Stimulated activated CD4-positive, alpha-beta T cell treated with anti-CD3 and anti-CD28 coated beads, Interleukin-12 subunit alpha, Interleukin-12 subunit beta, amount 100 ng/mL, for 24 hours (primary cell): ENCODE measurements around the gene PAFAH1B2.
"Not testable (repeated sequence)": the region's sequence is repeated elsewhere in the genome, so short reads cannot be mapped to it uniquely, and the experiment has no call there.

Experiments
- DNase-seq, 2 experiments: peaks; one replicate each; pipeline ENCODE4 v3.0.0-alpha.2; 2020; ENCODE audit warnings: low read depth in 2 of 2

PAFAH1B2 gene

GRCh38 chr11:117172724-117173421, 28.8 kb downstream of the PAFAH1B2 start:
- no peak for DNase-seq

GRCh38 chr11:117175104-117175503, 31.0 kb downstream of the PAFAH1B2 start:
- DNase-seq: no peak

GRCh38 chr11:117175781-117176180, 31.7 kb downstream of the PAFAH1B2 start:
- DNase-seq: no peak

GRCh38 chr11:117176186-117176585, 32.1 kb downstream of the PAFAH1B2 start:
- no peak for DNase-seq

- no peak for DNase-seq
These were observed 33.6 kb downstream of the PAFAH1B2 start for GRCh38 chr11:117177534-117178209.

GRCh38 chr11:117178210-117179034, 34.3 kb downstream of the PAFAH1B2 start, which contains the start of gene SIDT2:
TSS of gene SIDT2 (plus strand) at chr11:117178743. CDS start at chr11:117179264, 521 bp downstream.
- peak; percentile 80 to 86 for DNase-seq

GRCh38 chr11:117179048-117179999, 35.2 kb downstream of the PAFAH1B2 start:
- peak in 1 of 2 experiments; percentile 28 for DNase-seq

- DNase-seq: no peak
These were observed 35.9 kb downstream of the PAFAH1B2 start for GRCh38 chr11:117180020-117180419.

GRCh38 chr11:117180661-117181585, 36.8 kb downstream of the PAFAH1B2 start:
- DNase-seq: peak; percentile 17 to 46

- no peak for DNase-seq
These were observed 37.8 kb downstream of the PAFAH1B2 start for GRCh38 chr11:117181586-117182550.

GRCh38 chr11:117182551-117182935, 38.5 kb downstream of the PAFAH1B2 start:
- DNase-seq: no peak

GRCh38 chr11:117183178-117183577, 39.1 kb downstream of the PAFAH1B2 start:
- DNase-seq: not testable (repeated sequence)

- no peak for DNase-seq
These were observed 39.8 kb downstream of the PAFAH1B2 start for GRCh38 chr11:117183724-117184349.

- DNase-seq: no peak
These were observed 41.8 kb downstream of the PAFAH1B2 start for GRCh38 chr11:117185736-117186430.

GRCh38 chr11:117186431-117186761, 42.3 kb downstream of the PAFAH1B2 start:
- no peak for DNase-seq

GRCh38 chr11:117187007-117187406, 42.9 kb downstream of the PAFAH1B2 start:
- DNase-seq: no peak

GRCh38 chr11:117187428-117187798, 43.3 kb downstream of the PAFAH1B2 start:
- no peak for DNase-seq
